GM21717 (cell line): ENCODE measurements around the gene CPSF4L.
A peak's percentile ranks its signal among the peaks of the same experiment; 100 is the strongest.
"Not testable (repeated sequence)": the region's sequence is repeated elsewhere in the genome, so short reads cannot be mapped to it uniquely, and the experiment has no call there.

Experiments
- ATAC-seq: cut with Tn5 transposase; IDR thresholded peaks from one replicate; pipeline ENCODE4 v1.9.1; 2021; ENCODE audit warnings: mild to moderate bottlenecking, moderate library complexity; ENCODE audit not compliant: unreplicated experiment

CPSF4L gene, protein sequence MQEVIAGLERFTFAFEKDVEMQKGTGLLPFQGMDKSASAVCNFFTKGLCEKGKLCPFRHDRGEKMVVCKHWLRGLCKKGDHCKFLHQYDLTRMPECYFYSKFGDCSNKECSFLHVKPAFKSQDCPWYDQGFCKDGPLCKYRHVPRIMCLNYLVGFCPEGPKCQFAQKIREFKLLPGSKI

DNA sequence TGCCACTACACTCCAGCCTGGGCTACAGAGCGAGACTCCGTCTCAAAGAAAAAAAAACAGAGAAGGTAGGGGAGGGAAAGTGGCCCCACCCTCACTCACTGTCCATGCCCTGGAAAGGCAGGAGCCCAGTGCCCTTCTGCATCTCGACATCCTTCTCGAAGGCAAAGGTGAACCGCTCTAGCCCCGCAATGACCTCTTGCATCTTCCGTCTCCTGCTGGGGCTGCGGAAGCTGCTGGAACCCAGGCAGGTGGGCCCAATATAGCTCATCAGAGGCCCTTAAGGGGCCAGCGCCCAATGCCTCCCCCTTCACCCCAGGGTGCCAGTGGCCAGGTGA is at the start of gene CPSF4L:
Gene CPSF4L (minus strand): TSS at position 264 of the 335 bp plus-strand sequence. CDS start 62 bp downstream, at position 202.
- no peak for ATAC-seq

DNA sequence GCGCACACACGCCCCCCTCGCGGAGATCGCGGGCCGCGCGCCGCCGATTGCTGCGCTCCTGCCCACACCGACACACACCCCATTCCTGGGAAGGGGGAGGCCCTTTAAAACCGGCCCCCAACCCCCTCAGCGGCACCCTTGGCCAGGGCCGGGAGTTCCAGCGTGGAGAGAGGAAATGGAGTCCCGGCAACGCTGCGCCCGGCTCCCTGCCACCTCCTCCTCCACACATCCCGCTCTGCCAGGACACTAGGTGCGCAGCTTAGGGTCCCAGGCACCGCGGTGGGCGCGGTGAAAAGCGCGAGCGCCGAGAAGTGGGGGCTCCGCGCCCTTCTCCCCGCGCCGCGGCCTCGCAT is 49.7 kb upstream of the CPSF4L start:
- ATAC-seq = peak; percentile 23

GRCh38 chr17:73309727-73310596 is 48.3 kb upstream of the CPSF4L start:
- ATAC-seq = no peak

- ATAC-seq = not testable (repeated sequence)
Measured at GRCh38 chr17:73308959-73309358, 47.3 kb upstream of the CPSF4L start.

DNA sequence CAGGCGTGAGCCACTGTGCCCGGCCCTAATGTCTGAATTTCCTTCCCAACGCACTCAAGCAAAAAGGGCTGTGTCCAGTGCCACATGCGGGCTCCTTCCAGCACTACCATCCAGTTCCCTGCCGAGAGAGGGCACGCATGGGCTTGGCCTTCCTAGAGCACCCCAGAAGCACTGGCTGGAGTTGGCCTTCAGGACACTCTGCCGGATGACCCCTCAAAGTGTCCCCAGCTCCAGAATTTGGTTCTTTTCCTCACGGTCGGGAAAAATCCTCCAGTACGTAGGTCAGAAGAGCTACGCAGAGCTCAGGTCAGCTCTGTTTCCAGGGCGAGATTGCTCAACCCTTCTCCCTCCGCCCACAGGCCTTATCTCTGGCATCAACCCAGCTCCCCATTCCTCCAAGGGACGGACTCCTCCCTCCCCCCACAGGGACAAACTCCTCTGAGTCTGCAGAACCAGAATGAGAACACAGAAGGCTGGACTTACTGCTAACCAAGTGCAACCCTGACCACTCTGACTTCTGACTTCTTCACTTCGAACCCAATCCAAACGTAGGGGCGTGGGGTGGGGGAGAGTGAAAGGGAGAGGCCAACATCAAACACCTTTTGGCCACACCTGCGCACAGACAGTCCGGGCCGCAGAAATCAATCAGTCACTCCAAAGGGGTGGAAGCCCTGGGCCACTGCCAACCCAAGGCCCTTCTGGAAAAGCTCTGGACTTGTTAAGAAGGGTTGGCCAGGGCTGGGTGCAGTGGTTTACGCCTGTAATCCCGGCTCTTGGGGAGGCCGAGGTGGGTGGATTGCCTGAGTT is 46.5 kb upstream of the CPSF4L start:
- no peak for ATAC-seq

- ATAC-seq = no peak
Measured at GRCh38 chr17:73307130-73307529, 45.5 kb upstream of the CPSF4L start.

GRCh38 chr17:73305845-73306836 is 44.5 kb upstream of the CPSF4L start:
- no peak for ATAC-seq

GRCh38 chr17:73304971-73305812 is 43.5 kb upstream of the CPSF4L start:
- no peak for ATAC-seq

DNA sequence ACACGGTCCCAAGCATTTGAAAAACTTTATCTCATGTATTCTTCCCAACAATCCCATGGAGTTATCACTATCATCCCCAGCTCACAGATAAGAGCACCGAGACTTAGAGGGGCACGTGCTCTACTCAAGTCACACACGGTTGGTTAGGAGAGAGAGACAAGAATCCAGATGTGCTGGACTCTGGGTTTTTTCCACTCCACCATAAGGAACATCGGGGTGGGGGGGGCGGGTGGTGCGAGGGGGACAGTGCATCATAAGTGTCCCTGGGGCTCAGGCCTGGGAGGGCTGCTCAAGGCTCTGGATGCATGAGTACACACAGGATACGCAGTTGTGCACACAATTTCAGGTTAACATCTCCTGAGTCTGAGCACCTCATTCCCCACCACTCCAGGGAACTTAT is 42.8 kb upstream of the CPSF4L start:
- ATAC-seq = no peak

DNA sequence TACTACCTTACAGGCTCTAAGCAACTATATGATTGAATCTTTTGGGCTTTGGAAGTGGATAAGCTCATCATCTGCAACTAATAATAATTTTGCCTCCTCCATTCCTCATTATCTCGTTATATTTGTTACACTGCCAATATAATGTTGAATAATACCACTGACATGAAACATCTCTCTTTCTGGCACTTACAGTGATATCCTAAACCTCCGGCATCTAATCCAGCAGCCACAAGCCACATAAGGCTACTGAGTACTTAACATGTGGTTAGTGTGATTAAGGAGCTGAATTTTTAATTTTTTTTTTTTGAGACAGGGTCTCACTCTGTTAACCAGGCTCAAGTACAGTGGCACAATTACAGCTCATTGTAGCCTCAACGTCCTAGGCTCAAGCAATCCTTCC is 40.5 kb upstream of the CPSF4L start:
- ATAC-seq = no peak

DNA sequence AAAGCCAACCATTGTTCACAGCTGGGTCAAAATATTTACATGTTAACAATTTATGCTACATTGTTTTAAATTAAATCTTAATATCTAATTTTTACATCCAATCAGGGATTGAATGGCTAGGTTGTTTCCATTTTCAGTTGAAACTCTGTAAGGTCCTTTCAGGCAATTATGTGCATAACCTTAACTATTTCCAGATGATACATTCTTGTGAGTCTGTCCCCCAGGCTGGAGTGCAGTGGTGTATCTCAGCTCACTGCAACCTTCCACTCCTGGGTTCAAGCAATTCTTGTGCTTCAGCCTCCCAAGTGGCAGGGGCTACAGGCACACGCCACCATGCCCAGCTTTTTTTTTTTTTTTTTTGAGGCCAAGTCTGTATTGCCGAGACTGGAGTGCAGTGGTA is 39.7 kb upstream of the CPSF4L start:
- no peak for ATAC-seq

GRCh38 chr17:73300392-73300791 is 38.7 kb upstream of the CPSF4L start:
- ATAC-seq = no peak

- ATAC-seq = no peak
Measured at GRCh38 chr17:73297934-73298861, 36.5 kb upstream of the CPSF4L start.

- no peak for ATAC-seq
Measured at GRCh38 chr17:73293480-73293911, 31.8 kb upstream of the CPSF4L start.

- no peak for ATAC-seq
Measured at GRCh38 chr17:73293031-73293430, 31.4 kb upstream of the CPSF4L start.

- ATAC-seq = no peak
Measured at GRCh38 chr17:73292031-73292531, 30.4 kb upstream of the CPSF4L start.

- peak; percentile 88 for ATAC-seq
Measured at GRCh38 chr17:73291260-73291801, 29.7 kb upstream of the CPSF4L start.
